ENCODE measurements around the gene ESCO1. TPM values are rescaled to one million over a fixed set of nuclear protein-coding genes. Genes with fewer than 3 reads are reported as not detected.

The ESCO1 gene
- total RNA-seq, 1 experiment from 2014 or later: 36.7 TPM

DNA sequence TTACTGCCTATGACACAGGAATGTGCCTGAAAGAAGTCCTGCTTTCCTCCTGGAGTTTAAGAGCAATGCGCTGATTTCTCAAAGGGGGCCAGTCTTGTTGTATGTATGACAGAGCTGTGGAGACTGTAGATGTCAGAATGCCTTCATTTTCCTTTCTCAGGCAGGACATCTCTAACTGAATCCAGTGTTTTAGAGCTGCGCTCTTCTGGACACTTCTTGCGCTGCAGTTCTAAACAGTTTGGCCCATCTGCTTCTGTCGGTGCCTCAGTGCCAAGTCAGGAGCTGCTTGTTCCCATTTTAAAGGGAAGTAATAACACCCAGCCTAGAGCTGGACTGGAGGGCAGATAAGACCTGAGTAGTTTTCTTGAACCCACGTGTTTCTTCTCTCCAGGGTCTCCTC lies 91.4 kb downstream of the ESCO1 start:
- TF ChIP-seq, protein P1, sequence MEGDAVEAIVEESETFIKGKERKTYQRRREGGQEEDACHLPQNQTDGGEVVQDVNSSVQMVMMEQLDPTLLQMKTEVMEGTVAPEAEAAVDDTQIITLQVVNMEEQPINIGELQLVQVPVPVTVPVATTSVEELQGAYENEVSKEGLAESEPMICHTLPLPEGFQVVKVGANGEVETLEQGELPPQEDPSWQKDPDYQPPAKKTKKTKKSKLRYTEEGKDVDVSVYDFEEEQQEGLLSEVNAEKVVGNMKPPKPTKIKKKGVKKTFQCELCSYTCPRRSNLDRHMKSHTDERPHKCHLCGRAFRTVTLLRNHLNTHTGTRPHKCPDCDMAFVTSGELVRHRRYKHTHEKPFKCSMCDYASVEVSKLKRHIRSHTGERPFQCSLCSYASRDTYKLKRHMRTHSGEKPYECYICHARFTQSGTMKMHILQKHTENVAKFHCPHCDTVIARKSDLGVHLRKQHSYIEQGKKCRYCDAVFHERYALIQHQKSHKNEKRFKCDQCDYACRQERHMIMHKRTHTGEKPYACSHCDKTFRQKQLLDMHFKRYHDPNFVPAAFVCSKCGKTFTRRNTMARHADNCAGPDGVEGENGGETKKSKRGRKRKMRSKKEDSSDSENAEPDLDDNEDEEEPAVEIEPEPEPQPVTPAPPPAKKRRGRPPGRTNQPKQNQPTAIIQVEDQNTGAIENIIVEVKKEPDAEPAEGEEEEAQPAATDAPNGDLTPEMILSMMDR (conservative IDR thresholded peaks at IDR 0.05): peak; percentile 19; the same call in 1 of the 3 replicates
- H3K9me3 ChIP-seq (ENCODE audit: control insufficient read depth, low read depth, low read length): no peaks in the 10 kb centered on the region
- no peak overlapping the region for H2BK20ac ChIP-seq (ENCODE audit: low read depth, low read length, poor library complexity, severe bottlenecking)
- H3K27me3 ChIP-seq (ENCODE audit: insufficient read depth, low read length): no peaks in the 10 kb centered on the region; the same call in 1 of the 2 replicates
- no peak overlapping the region for H2BK5ac ChIP-seq (ENCODE audit: insufficient read length, low read length)
- H2AFZ ChIP-seq (ENCODE audit: low read length): no peak overlapping the region
- no peak overlapping the region for H4K5ac ChIP-seq (ENCODE audit: insufficient read length, low read depth, low read length)
- H4K91ac ChIP-seq (ENCODE audit: insufficient read length, low read depth, low read length): no peak overlapping the region
- no peak for DNase-seq
- H2BK15ac ChIP-seq (ENCODE audit: low read depth, low read length): no peak overlapping the region
- no peak overlapping the region for H3K4ac ChIP-seq (ENCODE audit: low read depth, low read length)
- H3K79me1 ChIP-seq (ENCODE audit: insufficient read depth, low read depth, low read length, poor library complexity, severe bottlenecking): no peaks in the 10 kb centered on the region
- no peak overlapping the region for H3K14ac ChIP-seq (ENCODE audit: insufficient read depth, low read length)
- H3T11ph ChIP-seq (ENCODE audit: low read length): no peak overlapping the region
- Mint-ChIP-seq H3K9me3 (no peaks in the 10 kb centered on the region; a peak in 1 of 5 replicates), H3K36me3 (ENCODE audit: insufficient read depth in 1 of 3, low read depth in 3 of 3) (peaks cover 5 to 28% (median 7%) of the 10 kb centered on the region in 3 experiments; a peak in 6 of 7 replicates), H3K4me1 (peaks cover 6 to 8% of the 10 kb centered on the region in 2 experiments), H3K27ac (peak overlapping the region in 1 of 3 experiments; percentile 50; a peak in 1 of 7 replicates), H3K27me3 (ENCODE audit: low read depth) (no peaks in the 10 kb centered on the region), H3K4me3 (no peak overlapping the region)
- H3K23me2 ChIP-seq (ENCODE audit: insufficient read length, low read depth, low read length, poor library complexity, severe bottlenecking): no peaks in the 10 kb centered on the region
- H4K20me1 ChIP-seq (ENCODE audit: control insufficient read depth, insufficient read depth, insufficient read length): no peaks in the 10 kb centered on the region
- H2AK5ac ChIP-seq (ENCODE audit: insufficient read length, low read length): no peak overlapping the region
- no peak overlapping the region for H4K8ac ChIP-seq (replicated peaks; ENCODE audit: insufficient read length, low read depth, low read length)
- no CpG with 5 or more reads among the region's 5 CpGs for WGBS (ENCODE audit: extremely low coverage, insufficient read length, low lambda C conversion rate)
- H2BK12ac ChIP-seq (ENCODE audit: insufficient read length, low read depth, low read length): no peak overlapping the region
- no peak overlapping the region for H3K18ac ChIP-seq (ENCODE audit: insufficient read length, low read depth, low read length)
- no peak overlapping the region for H3K9ac ChIP-seq (ENCODE audit: extremely low read depth, insufficient read length, low read length)
- no peak overlapping the region for H3K27ac ChIP-seq (ENCODE audit: insufficient read length, low read depth, low read length)
- H3K23ac ChIP-seq (ENCODE audit: insufficient read length, low read depth, low read length): no peak overlapping the region
- H3K4me1 ChIP-seq (ENCODE audit: insufficient read depth, low read length): no peaks in the 10 kb centered on the region
- H2BK120ac ChIP-seq (ENCODE audit: low read depth, low read length, poor library complexity, severe bottlenecking): no peak overlapping the region
- no peak overlapping the region for H3K56ac ChIP-seq (ENCODE audit: insufficient read length, low read depth, low read length)
- H3K4me2 ChIP-seq (ENCODE audit: insufficient read depth, insufficient read length, low read length): no peak overlapping the region
- no peaks in the 10 kb centered on the region for H3K79me2 ChIP-seq (ENCODE audit: insufficient read depth, low read length)

Measured in H9 (cell line).